ENCODE results near the gene TAOK3. TPM values are rescaled to one million over a fixed set of nuclear protein-coding genes. Genes with fewer than 3 reads are reported as not detected.
"Not testable (repeated sequence)": the region's sequence is repeated elsewhere in the genome, so short reads cannot be mapped to it uniquely, and the experiment has no call there.

The TAOK3 gene
- total and polyA plus RNA-seq, 2 of the 8 experiments (the other 6 are each of a cell fraction or from before 2014, with no cell fraction given) = 5.2 to 9.3 TPM

DNA sequence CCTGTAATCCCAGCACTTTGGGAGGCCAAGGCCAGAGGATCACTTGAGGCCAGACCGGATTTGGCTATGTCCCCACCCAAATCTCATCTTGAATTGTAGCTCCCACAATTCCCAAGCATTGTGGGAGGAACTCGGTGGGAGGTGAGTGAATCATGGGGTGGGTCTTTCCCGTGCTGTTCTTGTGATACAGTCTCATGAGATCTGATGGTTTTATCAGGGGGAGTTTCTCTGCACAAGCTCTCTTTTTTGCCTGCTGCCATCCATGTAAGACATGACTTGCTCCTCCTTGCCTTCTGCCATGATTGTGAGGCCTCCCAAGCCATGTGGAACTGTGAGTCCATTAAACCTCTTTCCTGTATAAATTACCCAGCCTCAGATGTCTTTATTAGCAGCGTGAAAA, 18.2 kb downstream of the TAOK3 start:
- H3K56ac ChIP-seq (replicated peaks; ENCODE audit: insufficient read length, low read depth, low read length); H3K9ac ChIP-seq (replicated peaks in 1 of 4; ENCODE audit: extremely low read depth in 1 of 4, low read depth in 3 of 4, low read length in 3 of 4); FAIRE-seq; H3K27me3 ChIP-seq (replicated peaks in 1 of 4; ENCODE audit: control insufficient read depth in 3 of 4, extremely low read depth in 1 of 4, insufficient read depth in 3 of 4, low read length in 3 of 4); H2BK120ac ChIP-seq (replicated peaks; ENCODE audit: low read depth, low read length); POLR2A ChIA-PET (ENCODE audit: partially characterized antibody); H3K27ac ChIP-seq (ENCODE audit: low read depth, low read length); H2AFZ ChIP-seq (ENCODE audit: low read length); H2BK5ac ChIP-seq (ENCODE audit: low read depth, low read length); H3K14ac ChIP-seq (ENCODE audit: insufficient read length); H3K23me2 ChIP-seq (ENCODE audit: low read depth, low read length); H3K9me3 ChIP-seq (ENCODE audit: insufficient read depth in 2 of 2, low read depth in 1 of 2, low read length in 1 of 2); H3K4me1 ChIP-seq (replicated peaks in 1 of 4; ENCODE audit: control insufficient read depth in 3 of 4, insufficient read depth in 4 of 4, low read length in 3 of 4); H3K36me3 ChIP-seq (ENCODE audit: control insufficient read depth in 2 of 4, insufficient read depth in 4 of 4, low read length in 3 of 4); H2AK5ac ChIP-seq (ENCODE audit: low read depth, low read length); H3K79me2 ChIP-seq (ENCODE audit: control insufficient read depth in 1 of 2, insufficient read depth in 2 of 2, low read length in 2 of 2); H3K23ac ChIP-seq (ENCODE audit: insufficient read length); H3K4me3 ChIP-seq (ENCODE audit: extremely low read depth in 1 of 4, insufficient read depth in 2 of 4, low read depth in 3 of 4, low read length in 4 of 4); H4K91ac ChIP-seq (replicated peaks; ENCODE audit: insufficient read length, low read length); H3K4ac ChIP-seq (replicated peaks; ENCODE audit: insufficient read length, low read depth, low read length); H2BK20ac ChIP-seq (ENCODE audit: low read length); DNase-seq (ENCODE audit: low read depth in 1 of 2, low spot score in 2 of 2); H2BK12ac ChIP-seq (ENCODE audit: low read depth, low read length); H4K5ac ChIP-seq (ENCODE audit: insufficient read length, low read depth, low read length); H4K20me1 ChIP-seq (replicated peaks in 1 of 2; ENCODE audit: control insufficient read depth in 1 of 2, insufficient read depth in 2 of 2, low read length in 2 of 2); H3K18ac ChIP-seq (ENCODE audit: extremely low read depth, low read length); H3K79me1 ChIP-seq (ENCODE audit: low read depth, low read length); H3K4me2 ChIP-seq (ENCODE audit: insufficient read depth in 1 of 2, low read depth in 2 of 2, low read length in 2 of 2); H4K8ac ChIP-seq (ENCODE audit: extremely low read depth, insufficient read depth, low read length); H2BK15ac ChIP-seq (ENCODE audit: low read length): not testable (repeated sequence)
- 90% methylated on average over 4 of the region's 4 CpGs; no CpG with 5 or more reads in 1 of the 2 experiments for WGBS, 2 experiments (ENCODE audit: extremely low coverage in 1 of 2, insufficient coverage in 1 of 2, insufficient read length in 1 of 2, insufficient replicate concordance in 2 of 2, low coverage in 1 of 2, low lambda C conversion rate in 2 of 2, missing lambda C conversion rate in 1 of 2)
- CTCF ChIA-PET (ENCODE audit: partially characterized antibody) = interaction anchor here (0.7 to 1.7 kb wide), 5 partner anchors 11 to 173 kb away, joined by 3 to 6 read pairs (median 3); no protein-coding TSS in a partner anchor
